Endodermal cell (in vitro differentiated cells): Measurements from ENCODE around the gene KIF14. TPM values are rescaled to one million over a fixed set of nuclear protein-coding genes. Genes with fewer than 3 reads are reported as not detected.
A peak's percentile ranks its signal among the peaks of the same experiment; 100 is the strongest.

Source experiments
- DNase-seq: peaks from one replicate; pipeline ENCODE4 v3.0.0-alpha.2; 2017
- H3K27ac ChIP-seq: 2 replicates; pipeline ENCODE4 v1.5.1; 2013; ENCODE audit warnings: mild to moderate bottlenecking, low read depth, low read length, moderate library complexity
- H3K27me3 ChIP-seq: 2 replicates; pipeline ENCODE4 v1.6.1; 2013; ENCODE audit warnings: mild to moderate bottlenecking, low read length, moderate library complexity; ENCODE audit not compliant: insufficient read depth, control insufficient read depth, poor library complexity, severe bottlenecking
- H3K36me3 ChIP-seq: 2 replicates; pipeline ENCODE4 v1.7.0; 2013; ENCODE audit warnings: mild to moderate bottlenecking, low read length, moderate library complexity; ENCODE audit not compliant: control insufficient read depth, insufficient read depth
- H3K4me1 ChIP-seq: one replicate; pipeline ENCODE4 v1.7.0; 2013; ENCODE audit warnings: low read length; ENCODE audit not compliant: control insufficient read depth, insufficient read depth
- H3K4me3 ChIP-seq: 2 replicates; pipeline ENCODE4 v1.5.1; 2013; ENCODE audit warnings: mild to moderate bottlenecking, low read length, moderate library complexity
- H3K9ac ChIP-seq: 2 replicates; pipeline ENCODE4 v1.6.1; 2013; ENCODE audit warnings: mild to moderate bottlenecking, low read length, moderate library complexity; ENCODE audit not compliant: poor library complexity, severe bottlenecking; ENCODE audit errors: extremely low read depth
- H3K9me3 ChIP-seq: 2 replicates; pipeline ENCODE4 v1.6.1; 2013; ENCODE audit warnings: mild to moderate bottlenecking, low read length, moderate library complexity; ENCODE audit not compliant: control insufficient read depth
- H3K27ac Mint-ChIP-seq: 2 replicates; pipeline ENCODE4 v1.8.0; 2020; ENCODE audit warnings: mixed read lengths
- H3K27me3 Mint-ChIP-seq: 2 replicates; pipeline ENCODE4 v1.8.0; 2021; ENCODE audit warnings: mild to moderate bottlenecking, mixed read lengths; ENCODE audit not compliant: insufficient read depth
- H3K36me3 Mint-ChIP-seq: 2 replicates; pipeline ENCODE4 v1.8.0; 2020; ENCODE audit warnings: low read depth, mixed read lengths
- H3K4me1 Mint-ChIP-seq: 2 replicates; pipeline ENCODE4 v1.8.0; 2020; ENCODE audit warnings: mixed read lengths
- H3K4me3 Mint-ChIP-seq: 2 replicates; pipeline ENCODE4 v1.8.0; 2020; ENCODE audit warnings: mild to moderate bottlenecking, moderate library complexity, mixed read lengths
- H3K9me3 Mint-ChIP-seq: 2 replicates; pipeline ENCODE4 v1.8.0; 2020; ENCODE audit warnings: mild to moderate bottlenecking, mixed read lengths
- CTCF ChIP-seq: fragments of 200-600 bp; sonication (generic); conservative IDR thresholded peaks from 2 replicates; pipeline ENCODE4 v1.5.0; 2021; ENCODE audit warnings: antibody characterized with exemption, mild to moderate bottlenecking
- WGBS, 2 experiments: methylation state at CpG; one replicate each; pipeline versions ENCODE4 v1.1.5 to v1.1.7; 2013; ENCODE audit warnings: missing lambda C conversion rate in 2 of 2, mixed read lengths in 1 of 2; ENCODE audit not compliant: insufficient coverage in 1 of 2, insufficient read length in 1 of 2; 5-methylcytosine and 5-hydroxymethylcytosine counted together
- total RNA-seq, 2 donors: library from RNA; stranded (reverse); fragmentation: NEBNext Ultra II Directional in 1 of 2; extraction: Animal tissue kit (Norgen Biotek cat#: 25700) in 1 of 2; gene quantifications; 2 replicates in 1 of 2; 3 replicates in 1 of 2; pipeline ENCODE4 v1.2.1, GENCODE V29; 2021

KIF14 gene
- total RNA-seq, 2 donors from 2014 or later: 13.5 to 20.9 TPM

GRCh38 chr1:200660719-200661118 is 40.2 kb upstream of the KIF14 start:
- H3K9me3 Mint-ChIP-seq: no peaks in the 10 kb centered on the region
- H3K4me3 Mint-ChIP-seq: no peak overlapping the region
- Histone ChIP-seq H3K36me3 (peaks cover 79% of the 10 kb centered on the region), H3K27ac (no peak overlapping the region), H3K4me1 (peaks cover under 1% of the 10 kb centered on the region), H3K9ac (no peak overlapping the region), H3K4me3 (no peak overlapping the region), H3K9me3 (no peaks in the 10 kb centered on the region), H3K27me3 (no peaks in the 10 kb centered on the region)
- WGBS, 2 experiments: 96 to 100% methylated on average over 5 to 6 of the region's 6 CpGs
- peaks cover 82% of the 10 kb centered on the region for H3K36me3 Mint-ChIP-seq
- DNase-seq: no peak
- peaks cover 30% of the 10 kb centered on the region for H3K4me1 Mint-ChIP-seq
- no peaks in the 10 kb centered on the region for H3K27me3 Mint-ChIP-seq
- no peak overlapping the region for H3K27ac Mint-ChIP-seq
- TF ChIP-seq CTCF: no peak

GRCh38 chr1:200659269-200659668 is 38.7 kb upstream of the KIF14 start:
- H3K27me3 Mint-ChIP-seq: no peaks in the 10 kb centered on the region
- Histone ChIP-seq H3K27me3 (no peaks in the 10 kb centered on the region), H3K27ac (no peak overlapping the region), H3K4me1 (no peaks in the 10 kb centered on the region), H3K9me3 (no peaks in the 10 kb centered on the region), H3K36me3 (peaks cover 82% of the 10 kb centered on the region), H3K4me3 (no peak overlapping the region), H3K9ac (peak overlapping the region; percentile 18)
- H3K4me1 Mint-ChIP-seq: peaks cover 27% of the 10 kb centered on the region
- peaks cover 86% of the 10 kb centered on the region for H3K36me3 Mint-ChIP-seq
- no peaks in the 10 kb centered on the region for H3K9me3 Mint-ChIP-seq
- no peak overlapping the region for H3K4me3 Mint-ChIP-seq
- TF ChIP-seq CTCF: no peak
- peak; percentile 89 for DNase-seq
- WGBS, 2 experiments: 78 to 95% methylated on average over 1 of the region's 1 CpG
- H3K27ac Mint-ChIP-seq: peak overlapping the region; percentile 85

GRCh38 chr1:200658037-200658818 is 37.7 kb upstream of the KIF14 start:
- Histone ChIP-seq H3K4me1 (no peaks in the 10 kb centered on the region), H3K9me3 (no peaks in the 10 kb centered on the region), H3K36me3 (peaks cover 78% of the 10 kb centered on the region), H3K9ac (no peak overlapping the region), H3K27ac (no peak overlapping the region), H3K27me3 (no peaks in the 10 kb centered on the region), H3K4me3 (no peak overlapping the region)
- Mint-ChIP-seq H3K4me1 (peaks cover 21% of the 10 kb centered on the region), H3K9me3 (no peaks in the 10 kb centered on the region), H3K36me3 (peaks cover 86% of the 10 kb centered on the region), H3K4me3 (no peak overlapping the region), H3K27ac (peak overlapping the region; percentile 14), H3K27me3 (no peaks in the 10 kb centered on the region)
- no peak for TF ChIP-seq CTCF
- WGBS, 2 experiments: 95% methylated on average over 4 of the region's 4 CpGs; no CpG with 5 or more reads in 1 of the 2 experiments
- no peak for DNase-seq
